SU-DHL-6 (cell line): ENCODE results near the gene FAT3.

ENCODE experiments used
- H2AFZ ChIP-seq: fragments of 200-600 bp; sonication (generic); 2 replicates; pipeline ENCODE4 v1.6.1; 2014; ENCODE audit warnings: low read depth, mild to moderate bottlenecking, moderate library complexity, mixed read lengths, antibody characterized with exemption, low read length; ENCODE audit not compliant: severe bottlenecking
- H3F3A ChIP-seq: fragments of 200-600 bp; shearing (Covaris generic); 2 replicates; pipeline ENCODE4 v1.6.0; 2016; ENCODE audit warnings: antibody characterized with exemption, mild to moderate bottlenecking; ENCODE audit not compliant: insufficient read depth
- H3K27ac ChIP-seq: fragments of 200-600 bp; sonication (generic); 2 replicates; pipeline ENCODE4 v1.5.1; 2016; ENCODE audit warnings: low read depth, mild to moderate bottlenecking, low read length, moderate library complexity, mixed read lengths
- H3K27me3 ChIP-seq: fragments of 200-600 bp; sonication (generic), shearing (Covaris generic); 2 replicates; pipeline ENCODE4 v1.6.0; 2014; ENCODE audit warnings: mild to moderate bottlenecking, low read length
- H3K36me3 ChIP-seq: fragments of 200-600 bp; sonication (generic); 2 replicates; pipeline ENCODE4 v1.6.1; 2014; ENCODE audit warnings: mild to moderate bottlenecking, low read length, mixed read lengths
- H3K4me2 ChIP-seq: fragments of 300-600, 200-600 bp; shearing (Covaris generic), sonication (generic); 2 replicates; pipeline ENCODE4 v1.6.0; 2014; ENCODE audit warnings: low read length, low read depth, mild to moderate bottlenecking; ENCODE audit not compliant: poor library complexity, severe bottlenecking
- H3K4me3 ChIP-seq: fragments of 200-600 bp; sonication (generic); 2 replicates; pipeline ENCODE4 v1.5.1; 2014; ENCODE audit warnings: antibody characterized with exemption, low read length, mild to moderate bottlenecking, mixed read lengths; ENCODE audit not compliant: insufficient read depth, poor library complexity, severe bottlenecking
- H3K79me2 ChIP-seq: fragments of 200-600 bp; sonication (generic); 2 replicates; pipeline ENCODE4 v1.6.1; 2014; ENCODE audit warnings: mild to moderate bottlenecking, low read length, moderate library complexity; ENCODE audit not compliant: insufficient read depth
- H3K9ac ChIP-seq: fragments of 200-600 bp; sonication (generic); 2 replicates; pipeline ENCODE4 v1.7.0; 2014; ENCODE audit warnings: mild to moderate bottlenecking, low read length
- H3K9me2 ChIP-seq: fragments of 200-600 bp; sonication (generic); replicated peaks from 2 replicates; pipeline ENCODE4 v1.6.1; 2014; ENCODE audit warnings: low read length; ENCODE audit not compliant: insufficient read depth
- H3K9me3 ChIP-seq: fragments of 200-600 bp; sonication (generic); 2 replicates; pipeline ENCODE4 v1.6.1; 2014; ENCODE audit warnings: low read length, mixed read lengths; ENCODE audit not compliant: insufficient read depth
- H4K20me1 ChIP-seq: fragments of 200-600 bp; sonication (generic); 2 replicates; pipeline ENCODE4 v1.6.1; 2014; ENCODE audit warnings: low read depth, mild to moderate bottlenecking, antibody characterized with exemption, low read length, moderate library complexity, mixed read lengths
- CTCF ChIP-seq: fragments of 200-600 bp; sonication (generic); IDR thresholded peaks from one replicate; pipeline ENCODE4 v1.5.1; 2017; ENCODE audit warnings: antibody characterized with exemption, mild to moderate bottlenecking, low read length, moderate library complexity; ENCODE audit not compliant: insufficient read depth, poor library complexity, severe bottlenecking
- EZH2phosphoT487 ChIP-seq: fragments of 200-600 bp; sonication (generic), shearing (Covaris generic); conservative IDR thresholded peaks from 2 replicates; pipeline ENCODE4 v1.6.1; 2018; ENCODE audit warnings: mild to moderate bottlenecking, antibody characterized with exemption, low read length, moderate library complexity, mixed read lengths

FAT3 gene

GRCh38 chr11:92180664-92181251, 43.9 kb upstream of the FAT3 start:
- no peaks in the 10 kb centered on the region for H3K36me3 ChIP-seq
- no peaks in the 10 kb centered on the region for H3K9me3 ChIP-seq
- no peak overlapping the region for H3K27ac ChIP-seq
- no peaks in the 10 kb centered on the region for H3K27me3 ChIP-seq
- H2AFZ ChIP-seq = no peak overlapping the region
- H3F3A ChIP-seq = no peaks in the 10 kb centered on the region
- TF ChIP-seq EZH2phosphoT487 (no peak), CTCF (no peak)
- H3K9me2 ChIP-seq = no peaks in the 10 kb centered on the region
- H3K4me2 ChIP-seq = no peak overlapping the region
- no peak overlapping the region for H3K9ac ChIP-seq
- no peaks in the 10 kb centered on the region for H3K79me2 ChIP-seq
- no peaks in the 10 kb centered on the region for H4K20me1 ChIP-seq
- H3K4me3 ChIP-seq = no peak overlapping the region

- Histone ChIP-seq H3K4me3 (no peak overlapping the region), H3K9me2 (no peaks in the 10 kb centered on the region; the same call in 1 of the 2 replicates), H3K27me3 (no peaks in the 10 kb centered on the region), H4K20me1 (no peaks in the 10 kb centered on the region), H3K27ac (no peak overlapping the region), H2AFZ (no peak overlapping the region), H3K9me3 (no peaks in the 10 kb centered on the region), H3K9ac (no peak overlapping the region), H3F3A (no peaks in the 10 kb centered on the region), H3K36me3 (no peaks in the 10 kb centered on the region), H3K79me2 (no peaks in the 10 kb centered on the region), H3K4me2 (no peak overlapping the region)
- no peak for TF ChIP-seq CTCF
- no peak for TF ChIP-seq EZH2phosphoT487
Observed at GRCh38 chr11:92190535-92191206, 33.9 kb upstream of the FAT3 start.

- Histone ChIP-seq H3K27ac (no peak overlapping the region), H3K27me3 (no peaks in the 10 kb centered on the region), H2AFZ (no peak overlapping the region), H3K4me2 (no peak overlapping the region), H3K79me2 (no peaks in the 10 kb centered on the region), H3K9me3 (no peaks in the 10 kb centered on the region), H3K36me3 (no peaks in the 10 kb centered on the region), H3F3A (no peaks in the 10 kb centered on the region), H3K9me2 (no peaks in the 10 kb centered on the region; the same call in 1 of the 2 replicates), H3K4me3 (no peak overlapping the region), H4K20me1 (no peaks in the 10 kb centered on the region), H3K9ac (no peak overlapping the region)
- TF ChIP-seq EZH2phosphoT487 (no peak), CTCF (no peak)
Observed at GRCh38 chr11:92192141-92192540, 32.5 kb upstream of the FAT3 start.
